Hepatocyte (in vitro differentiated cells): ENCODE measurements around the gene NTRK3.

Experiments used
- EZH2 ChIP-seq: fragments of 200-600 bp; sonication (generic); IDR thresholded peaks from 2 replicates; pipeline ENCODE4 v1.6.1; 2016; ENCODE audit warnings: antibody characterized with exemption, mild to moderate bottlenecking, borderline replicate concordance
- EZH2phosphoT487 ChIP-seq: fragments of 200-600 bp; sonication (generic); IDR thresholded peaks from one replicate; pipeline ENCODE4 v1.6.1; 2018; ENCODE audit warnings: antibody characterized with exemption, mild to moderate bottlenecking, low read depth, moderate library complexity; ENCODE audit not compliant: unreplicated experiment, severe bottlenecking
- TF ChIP-seq, protein P1 (sequence below): fragments of 200-600 bp; sonication (generic); IDR thresholded peaks from 2 replicates; pipeline ENCODE4 v1.5.1; 2016; ENCODE audit warnings: antibody characterized with exemption, mild to moderate bottlenecking; ENCODE audit not compliant: poor library complexity

DNA sequence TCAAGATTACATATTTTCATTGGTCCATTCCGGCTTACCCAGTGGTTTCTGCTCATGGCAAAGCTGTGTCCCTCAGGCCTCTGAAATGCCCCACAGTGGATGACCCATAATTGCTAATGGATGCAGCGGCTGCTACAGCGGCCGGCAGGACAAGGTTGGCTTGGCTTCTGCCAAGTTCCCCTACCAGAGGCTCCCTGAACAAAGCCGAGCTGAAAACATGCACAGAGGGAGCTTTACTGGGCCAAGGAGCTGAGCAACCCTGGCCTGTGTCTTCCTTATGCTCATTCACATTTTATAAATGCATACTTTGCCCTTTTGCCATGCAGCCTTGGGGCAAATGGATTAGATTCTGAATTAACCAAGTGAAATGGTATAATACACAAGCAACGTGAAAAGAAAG, 150.5 kb downstream of the NTRK3 start:
- TF ChIP-seq, protein P1, sequence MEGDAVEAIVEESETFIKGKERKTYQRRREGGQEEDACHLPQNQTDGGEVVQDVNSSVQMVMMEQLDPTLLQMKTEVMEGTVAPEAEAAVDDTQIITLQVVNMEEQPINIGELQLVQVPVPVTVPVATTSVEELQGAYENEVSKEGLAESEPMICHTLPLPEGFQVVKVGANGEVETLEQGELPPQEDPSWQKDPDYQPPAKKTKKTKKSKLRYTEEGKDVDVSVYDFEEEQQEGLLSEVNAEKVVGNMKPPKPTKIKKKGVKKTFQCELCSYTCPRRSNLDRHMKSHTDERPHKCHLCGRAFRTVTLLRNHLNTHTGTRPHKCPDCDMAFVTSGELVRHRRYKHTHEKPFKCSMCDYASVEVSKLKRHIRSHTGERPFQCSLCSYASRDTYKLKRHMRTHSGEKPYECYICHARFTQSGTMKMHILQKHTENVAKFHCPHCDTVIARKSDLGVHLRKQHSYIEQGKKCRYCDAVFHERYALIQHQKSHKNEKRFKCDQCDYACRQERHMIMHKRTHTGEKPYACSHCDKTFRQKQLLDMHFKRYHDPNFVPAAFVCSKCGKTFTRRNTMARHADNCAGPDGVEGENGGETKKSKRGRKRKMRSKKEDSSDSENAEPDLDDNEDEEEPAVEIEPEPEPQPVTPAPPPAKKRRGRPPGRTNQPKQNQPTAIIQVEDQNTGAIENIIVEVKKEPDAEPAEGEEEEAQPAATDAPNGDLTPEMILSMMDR: no peak
- TF ChIP-seq EZH2: no peak
- TF ChIP-seq EZH2phosphoT487: no peak
